Neutrophil (primary cell): ENCODE results near the gene ING1.

Experiments
- H3K27ac ChIP-seq: fragments of 200-600 bp; sonication (generic); 2 replicates; pipeline ENCODE4 v1.5.1; 2016; ENCODE audit warnings: mild to moderate bottlenecking, moderate library complexity
- H3K27me3 ChIP-seq: fragments of 200-600 bp; sonication (generic); 2 replicates; pipeline ENCODE4 v1.6.0; 2016; ENCODE audit warnings: mild to moderate bottlenecking
- H3K36me3 ChIP-seq: fragments of 200-600 bp; sonication (generic); 2 replicates; pipeline ENCODE4 v1.5.1; 2017
- H3K4me1 ChIP-seq, 2 experiments: fragments of 200-600 bp in 1 of 2; sonication (generic) in 1 of 2; 1 replicate in 1 of 2; 2 replicates in 1 of 2; pipeline versions ENCODE4 v1.5.1 to v1.6.1; 2013 to 2016; ENCODE audit warnings: low read depth in 1 of 2, low read length in 1 of 2, mild to moderate bottlenecking in 1 of 2, moderate library complexity in 1 of 2; ENCODE audit not compliant: control insufficient read depth in 1 of 2, insufficient read depth in 1 of 2
- H3K4me3 ChIP-seq, 2 experiments: fragments of 200-600 bp in 1 of 2; sonication (generic) in 1 of 2; 1 replicate in 1 of 2; 2 replicates in 1 of 2; pipeline ENCODE4 v1.5.1; 2013 to 2016; ENCODE audit warnings: low read depth in 1 of 2, low read length in 1 of 2, mild to moderate bottlenecking in 1 of 2, moderate library complexity in 1 of 2
- H3K9me3 ChIP-seq: fragments of 200-600 bp; sonication (generic); 2 replicates; pipeline ENCODE4 v1.5.1; 2016
- TF ChIP-seq, protein P1 (sequence below): fragments of 200-600 bp; sonication (generic); IDR thresholded peaks from 2 replicates; pipeline ENCODE4 v1.5.1; 2016; ENCODE audit warnings: antibody characterized with exemption

ING1 gene

DNA sequence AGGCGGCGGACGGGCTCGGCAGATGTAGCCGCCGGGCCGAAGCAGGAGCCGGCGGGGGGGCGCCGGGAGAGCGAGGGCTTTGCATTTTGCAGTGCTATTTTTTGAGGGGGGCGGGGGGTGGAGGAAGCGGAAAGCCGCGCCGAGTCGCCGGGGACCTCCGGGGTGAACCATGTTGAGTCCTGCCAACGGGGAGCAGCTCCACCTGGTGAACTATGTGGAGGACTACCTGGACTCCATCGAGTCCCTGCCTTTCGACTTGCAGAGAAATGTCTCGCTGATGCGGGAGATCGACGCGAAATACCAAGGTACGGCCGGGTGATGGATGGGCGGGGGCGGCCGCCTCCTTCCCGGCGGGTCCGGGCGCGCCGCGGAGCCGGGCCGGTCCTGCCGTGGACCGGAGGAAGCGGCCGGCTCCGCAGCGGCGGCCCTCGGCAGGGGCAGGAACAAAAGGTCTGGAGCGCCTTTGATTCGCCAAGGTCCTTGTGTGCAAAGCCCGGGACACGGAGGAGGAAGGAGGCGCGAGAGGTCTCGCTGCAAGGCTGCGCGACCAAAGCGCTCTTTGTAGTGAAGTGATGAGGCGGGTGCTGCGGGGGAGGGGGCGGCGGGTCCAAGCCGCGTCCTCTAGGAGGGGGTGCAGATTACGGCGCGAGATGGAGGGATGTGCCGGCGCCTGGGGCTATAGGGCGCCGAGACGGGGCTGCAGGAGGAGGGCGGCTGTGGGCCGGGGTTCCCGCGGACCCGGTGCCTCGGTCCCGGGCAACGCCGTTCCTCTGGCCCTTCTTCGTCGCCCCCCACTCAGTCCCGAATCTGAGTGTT, 689 bp downstream of the ING1 start:
- Histone ChIP-seq H3K36me3 (peaks cover 3% of the 10 kb centered on the region), H3K27ac (peak overlapping the region; percentile 100), H3K27me3 (no peaks in the 10 kb centered on the region), H3K9me3 (no peaks in the 10 kb centered on the region), H3K4me1 (peaks cover 34 to 41% of the 10 kb centered on the region in 2 experiments), H3K4me3 (peak overlapping the region; percentile 98 to 99)
- TF ChIP-seq, protein P1, sequence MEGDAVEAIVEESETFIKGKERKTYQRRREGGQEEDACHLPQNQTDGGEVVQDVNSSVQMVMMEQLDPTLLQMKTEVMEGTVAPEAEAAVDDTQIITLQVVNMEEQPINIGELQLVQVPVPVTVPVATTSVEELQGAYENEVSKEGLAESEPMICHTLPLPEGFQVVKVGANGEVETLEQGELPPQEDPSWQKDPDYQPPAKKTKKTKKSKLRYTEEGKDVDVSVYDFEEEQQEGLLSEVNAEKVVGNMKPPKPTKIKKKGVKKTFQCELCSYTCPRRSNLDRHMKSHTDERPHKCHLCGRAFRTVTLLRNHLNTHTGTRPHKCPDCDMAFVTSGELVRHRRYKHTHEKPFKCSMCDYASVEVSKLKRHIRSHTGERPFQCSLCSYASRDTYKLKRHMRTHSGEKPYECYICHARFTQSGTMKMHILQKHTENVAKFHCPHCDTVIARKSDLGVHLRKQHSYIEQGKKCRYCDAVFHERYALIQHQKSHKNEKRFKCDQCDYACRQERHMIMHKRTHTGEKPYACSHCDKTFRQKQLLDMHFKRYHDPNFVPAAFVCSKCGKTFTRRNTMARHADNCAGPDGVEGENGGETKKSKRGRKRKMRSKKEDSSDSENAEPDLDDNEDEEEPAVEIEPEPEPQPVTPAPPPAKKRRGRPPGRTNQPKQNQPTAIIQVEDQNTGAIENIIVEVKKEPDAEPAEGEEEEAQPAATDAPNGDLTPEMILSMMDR: no peak

DNA sequence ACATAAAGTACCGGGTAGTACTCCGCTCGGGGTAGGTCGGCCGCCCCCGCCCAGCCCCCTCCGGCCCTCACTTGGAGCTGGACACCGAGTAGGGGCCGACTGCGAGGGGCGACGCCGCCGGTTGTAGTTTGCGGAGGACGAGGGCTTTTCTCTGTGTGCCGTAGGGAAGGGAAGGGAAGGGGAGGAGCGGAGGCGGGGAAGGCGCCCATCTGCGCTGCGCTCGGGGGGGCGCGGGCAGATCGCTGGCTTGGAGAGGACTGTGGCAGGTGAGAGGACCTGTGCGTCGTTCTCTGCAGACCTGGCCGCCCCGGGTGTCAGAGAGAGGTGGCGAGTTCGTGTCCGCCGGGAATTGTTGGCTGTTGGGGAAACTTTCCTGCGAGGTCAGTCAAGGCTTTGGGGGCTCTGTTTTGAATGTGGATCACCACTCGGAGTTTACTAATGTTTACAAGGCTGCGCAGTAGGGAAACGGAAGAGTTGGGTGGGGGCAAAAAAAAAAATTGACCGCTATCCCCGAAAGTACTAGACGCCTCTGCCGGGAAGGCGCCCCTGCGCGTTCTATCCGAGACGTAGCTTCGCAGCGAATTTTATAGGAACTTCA, 1.4 kb downstream of the ING1 start:
- Histone ChIP-seq H3K4me3 (peak overlapping the region; percentile 98 to 99), H3K36me3 (peaks cover 10% of the 10 kb centered on the region), H3K9me3 (no peaks in the 10 kb centered on the region), H3K27me3 (no peaks in the 10 kb centered on the region), H3K4me1 (peaks cover 34 to 38% of the 10 kb centered on the region in 2 experiments), H3K27ac (peak overlapping the region; percentile 100)
- TF ChIP-seq, protein P1: no peak

DNA sequence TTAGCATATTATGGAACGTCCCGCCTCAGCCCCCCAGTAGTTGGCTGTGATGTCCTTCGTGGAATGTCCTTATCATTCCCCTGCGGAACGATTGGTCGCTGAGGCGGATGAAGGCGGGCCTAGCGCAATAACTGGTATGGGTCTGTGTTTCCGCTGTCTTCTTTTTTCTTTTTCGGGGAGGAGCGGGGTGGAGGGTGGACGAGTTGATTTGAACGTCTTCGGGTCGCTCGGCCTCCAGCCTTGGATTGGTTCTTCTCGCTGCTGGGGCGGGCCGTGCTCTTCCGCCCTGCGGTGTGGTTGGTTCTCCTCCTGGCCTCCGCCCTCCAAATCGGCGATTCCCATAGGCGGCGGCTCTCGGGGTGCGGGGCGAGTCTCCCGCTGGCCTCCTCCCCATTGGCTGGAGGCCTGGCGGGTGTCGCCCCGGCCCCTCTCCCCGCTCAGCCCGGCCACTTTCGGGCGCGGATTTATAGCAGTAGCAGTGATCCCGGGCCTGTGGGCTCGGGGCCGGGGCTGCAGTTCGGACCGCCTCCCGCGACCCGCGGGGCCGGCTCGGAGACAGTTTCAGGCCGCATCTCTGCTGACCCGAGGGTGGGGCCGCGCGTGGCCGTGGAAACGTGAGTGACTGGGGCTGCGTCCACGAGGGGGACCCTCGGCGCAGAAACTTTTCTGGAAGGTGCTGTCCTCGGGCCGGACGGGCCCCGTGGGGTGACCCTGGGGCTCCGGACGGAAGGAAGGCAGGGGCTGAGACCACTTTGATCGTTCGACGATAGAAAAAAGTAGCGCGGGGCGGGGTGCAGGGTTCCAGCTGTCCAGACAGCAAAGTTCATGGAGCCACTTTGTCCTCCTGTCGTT, 2.1 kb downstream of the ING1 start:
- H3K4me1 ChIP-seq: peaks cover 30 to 37% of the 10 kb centered on the region in 2 experiments
- H3K9me3 ChIP-seq: no peaks in the 10 kb centered on the region
- H3K27ac ChIP-seq: peak overlapping the region; percentile 100
- TF ChIP-seq, protein P1: peak; percentile 27
- H3K27me3 ChIP-seq: no peaks in the 10 kb centered on the region
- H3K4me3 ChIP-seq: peak overlapping the region; percentile 98 to 99
- peaks cover 17% of the 10 kb centered on the region for H3K36me3 ChIP-seq

DNA sequence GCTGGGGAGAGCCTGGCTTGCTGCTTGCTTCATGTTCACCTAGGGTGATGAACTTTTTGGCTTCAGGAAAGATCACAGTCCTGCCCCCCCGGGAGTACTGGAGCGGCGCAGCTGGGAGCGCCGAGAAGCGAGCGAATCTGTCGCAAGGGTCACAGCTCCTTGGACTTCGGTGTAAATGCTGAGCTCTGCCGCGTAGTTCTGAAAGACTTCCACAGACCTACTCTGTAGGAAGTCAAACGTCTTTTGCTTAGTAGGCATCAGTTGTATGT, 2.7 kb downstream of the ING1 start:
- H3K27ac ChIP-seq: peak overlapping the region; percentile 100
- H3K27me3 ChIP-seq: no peaks in the 10 kb centered on the region
- peak overlapping the region; percentile 98 to 99 for H3K4me3 ChIP-seq
- TF ChIP-seq, protein P1: no peak
- peaks cover 23% of the 10 kb centered on the region for H3K36me3 ChIP-seq
- H3K4me1 ChIP-seq: peaks cover 25 to 32% of the 10 kb centered on the region in 2 experiments
- H3K9me3 ChIP-seq: no peaks in the 10 kb centered on the region

DNA sequence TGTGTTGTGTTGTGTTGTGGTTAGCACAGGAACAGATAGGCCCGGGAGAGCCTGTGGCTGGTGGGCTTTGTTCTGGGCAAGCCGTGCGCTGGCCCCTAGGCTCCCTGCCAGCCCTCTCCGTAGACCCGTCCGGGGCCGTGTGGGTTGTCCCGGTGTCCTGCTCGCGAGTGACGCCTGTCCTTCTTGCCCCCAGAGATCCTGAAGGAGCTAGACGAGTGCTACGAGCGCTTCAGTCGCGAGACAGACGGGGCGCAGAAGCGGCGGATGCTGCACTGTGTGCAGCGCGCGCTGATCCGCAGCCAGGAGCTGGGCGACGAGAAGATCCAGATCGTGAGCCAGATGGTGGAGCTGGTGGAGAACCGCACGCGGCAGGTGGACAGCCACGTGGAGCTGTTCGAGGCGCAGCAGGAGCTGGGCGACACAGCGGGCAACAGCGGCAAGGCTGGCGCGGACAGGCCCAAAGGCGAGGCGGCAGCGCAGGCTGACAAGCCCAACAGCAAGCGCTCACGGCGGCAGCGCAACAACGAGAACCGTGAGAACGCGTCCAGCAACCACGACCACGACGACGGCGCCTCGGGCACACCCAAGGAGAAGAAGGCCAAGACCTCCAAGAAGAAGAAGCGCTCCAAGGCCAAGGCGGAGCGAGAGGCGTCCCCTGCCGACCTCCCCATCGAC, 5.7 kb downstream of the ING1 start:
- TF ChIP-seq, protein P1: no peak
- H3K4me1 ChIP-seq: peaks cover 15 to 18% of the 10 kb centered on the region in 2 experiments
- H3K9me3 ChIP-seq: no peaks in the 10 kb centered on the region
- H3K4me3 ChIP-seq: no peak overlapping the region
- H3K36me3 ChIP-seq: peaks cover 35% of the 10 kb centered on the region
- no peak overlapping the region for H3K27ac ChIP-seq
- no peaks in the 10 kb centered on the region for H3K27me3 ChIP-seq
